Left lung (tissue), 10 donors: Measurements from ENCODE around the gene KLHL25. TPM values are rescaled to one million over a fixed set of nuclear protein-coding genes. Genes with fewer than 3 reads are reported as not detected.
A peak's percentile ranks its signal among the peaks of the same experiment; 100 is the strongest.

Experiments
- ATAC-seq: fragments of 200-7000 bp; cut with Tn5 transposase; one replicate; pipeline ENCODE4 v1.9.1; 2020; ENCODE audit warnings: moderate library complexity
- DNase-seq, 4 donors: peaks; one replicate each; pipeline ENCODE4 v3.0.0-alpha.2; 2013 to 2020
- H3K27ac ChIP-seq, 2 donors: fragments of 200-600 bp; sonication (generic) in 1 of 2; one replicate each; pipeline versions ENCODE4 v1.5.0 to v1.8.0; 2020 to 2021
- H3K27me3 ChIP-seq, 2 donors: fragments of 200-600 bp; sonication (generic) in 1 of 2; one replicate each; pipeline versions ENCODE4 v1.5.0 to v1.8.0; 2020 to 2021
- H3K36me3 ChIP-seq, 2 donors: fragments of 200-600 bp; sonication (generic) in 1 of 2; one replicate each; pipeline versions ENCODE4 v1.5.0 to v1.8.0; 2020 to 2021
- H3K4me1 ChIP-seq, 2 donors: fragments of 200-600 bp; one replicate each; pipeline ENCODE4 v1.8.0; 2021
- H3K4me3 ChIP-seq, 2 donors: fragments of 200-600 bp; sonication (generic) in 1 of 2; one replicate each; pipeline versions ENCODE4 v1.5.0 to v1.8.0; 2020 to 2021; ENCODE audit warnings: mild to moderate bottlenecking in 1 of 2
- H3K9me3 ChIP-seq, 2 donors: fragments of 200-600 bp; sonication (generic) in 1 of 2; one replicate each; pipeline versions ENCODE4 v1.5.0 to v1.8.0; 2020 to 2021
- CTCF ChIP-seq, 2 donors: fragments of 200-600 bp; sonication (generic) in 1 of 2; IDR thresholded peaks; one replicate each; pipeline versions ENCODE4 v1.5.0 to v1.8.0; 2021; ENCODE audit warnings: antibody characterized with exemption in 2 of 2
- intact Hi-C, 2 donors: fragments of 100-400 bp; cut with DNase I; formaldehyde crosslinking; loops; one replicate each; pipeline versions ENCODE4 v1.11.2 to v1.14.2; 2022
- polyA plus RNA-seq, 6 donors: library from polyadenylated mRNA; unstranded; fragments of 120-200 nt; gene quantifications; one replicate each; pipeline ENCODE4 v1.2.1, GENCODE V29; 2013; ENCODE audit not compliant: insufficient read length in 6 of 6
- total RNA-seq, 2 donors: library from RNA; stranded (reverse); fragmentation: NEBNext Ultra II Directional; extraction: Animal tissue kit (Norgen Biotek cat#: 25700); gene quantifications; one replicate each; pipeline ENCODE4 v1.2.1, GENCODE V29; 2021
- donor health status: DM: no; HTN: yes; CAD: no.
- donor health status: DM: no; HTN: no; CAD: no.

KLHL25 gene
- total and polyA plus RNA-seq, 8 donors, result 4.4 to 7.9 (median 6.0) TPM

GRCh38 chr15:85746641-85747040 lies 48.1 kb downstream of the KLHL25 start:
- DNase-seq, result peak in 1 of 4 donors; percentile 15
- intact Hi-C loops, result loop anchor here in 1 of 2 donors (10.0 kb wide), 1 partner anchor 88 kb away; no protein-coding TSS in a partner anchor
- H3K27ac ChIP-seq, result no peak overlapping the region
- H3K36me3 ChIP-seq, result peaks cover 0 to 82% of the 10 kb centered on the region in 2 donors
- H3K4me1 ChIP-seq, result peaks cover 16 to 18% of the 10 kb centered on the region in 2 donors
- TF ChIP-seq CTCF (IDR thresholded peaks at IDR 0.05), result no peak
- H3K4me3 ChIP-seq, result no peak overlapping the region
- no peaks in the 10 kb centered on the region for H3K27me3 ChIP-seq
- no peaks in the 10 kb centered on the region for H3K9me3 ChIP-seq
- ATAC-seq, result no peak

- Histone ChIP-seq H3K27ac (peak overlapping the region in 1 of 2 donors; percentile 10), H3K9me3 (no peaks in the 10 kb centered on the region), H3K27me3 (no peaks in the 10 kb centered on the region), H3K36me3 (peaks cover 0 to 92% of the 10 kb centered on the region in 2 donors), H3K4me3 (no peak overlapping the region), H3K4me1 (peaks cover 8 to 9% of the 10 kb centered on the region in 2 donors)
- ATAC-seq (no peak), DNase-seq (no peak)
- no peak for TF ChIP-seq CTCF (IDR thresholded peaks at IDR 0.05)
- intact Hi-C loops, result loop anchor here in 1 of 2 donors (10.0 kb wide), 1 partner anchor 89 kb away; no protein-coding TSS in a partner anchor
Measured at GRCh38 chr15:85745525-85746150, 49.1 kb downstream of the KLHL25 start.

- Histone ChIP-seq H3K9me3 (no peaks in the 10 kb centered on the region), H3K27me3 (no peaks in the 10 kb centered on the region), H3K4me1 (peaks cover 4 to 7% of the 10 kb centered on the region in 2 donors), H3K27ac (peak overlapping the region in 1 of 2 donors; percentile 10), H3K36me3 (peaks cover 0 to 98% of the 10 kb centered on the region in 2 donors), H3K4me3 (no peak overlapping the region)
- ATAC-seq (peak; percentile 2), DNase-seq (no peak)
- intact Hi-C loops, result loop anchor here in 1 of 2 donors (10.0 kb wide), 1 partner anchor 90 kb away; no protein-coding TSS in a partner anchor
- TF ChIP-seq CTCF (IDR thresholded peaks at IDR 0.05), result no peak
Measured at GRCh38 chr15:85745023-85745422, 49.7 kb downstream of the KLHL25 start.

GRCh38 chr15:85744579-85744978 lies 50.1 kb downstream of the KLHL25 start:
- H3K36me3 ChIP-seq, result peaks cover 0 to 100% of the 10 kb centered on the region in 2 donors
- H3K9me3 ChIP-seq, result no peaks in the 10 kb centered on the region
- H3K27me3 ChIP-seq, result no peaks in the 10 kb centered on the region
- TF ChIP-seq CTCF (IDR thresholded peaks at IDR 0.05), result no peak
- peaks cover 4 to 7% of the 10 kb centered on the region in 2 donors for H3K4me1 ChIP-seq
- no peak overlapping the region for H3K27ac ChIP-seq
- intact Hi-C loops, result loop anchor here in 1 of 2 donors (10.0 kb wide), 1 partner anchor 90 kb away; no protein-coding TSS in a partner anchor
- no peak for ATAC-seq
- no peak overlapping the region for H3K4me3 ChIP-seq
- no peak for DNase-seq

- intact Hi-C loops, result loop anchor here in 1 of 2 donors (10.0 kb wide), 1 partner anchor 91 kb away; no protein-coding TSS in a partner anchor
- ATAC-seq (no peak), DNase-seq (no peak)
- Histone ChIP-seq H3K4me1 (peaks cover 0 to 2% of the 10 kb centered on the region in 2 donors), H3K4me3 (no peak overlapping the region), H3K36me3 (peaks cover 0 to 98% of the 10 kb centered on the region in 2 donors), H3K27ac (no peak overlapping the region), H3K9me3 (no peaks in the 10 kb centered on the region), H3K27me3 (no peaks in the 10 kb centered on the region)
- no peak for TF ChIP-seq CTCF (IDR thresholded peaks at IDR 0.05)
Measured at GRCh38 chr15:85743392-85744055, 51.2 kb downstream of the KLHL25 start.
